ENCODE measurements around the gene ANKS1A.

DNA sequence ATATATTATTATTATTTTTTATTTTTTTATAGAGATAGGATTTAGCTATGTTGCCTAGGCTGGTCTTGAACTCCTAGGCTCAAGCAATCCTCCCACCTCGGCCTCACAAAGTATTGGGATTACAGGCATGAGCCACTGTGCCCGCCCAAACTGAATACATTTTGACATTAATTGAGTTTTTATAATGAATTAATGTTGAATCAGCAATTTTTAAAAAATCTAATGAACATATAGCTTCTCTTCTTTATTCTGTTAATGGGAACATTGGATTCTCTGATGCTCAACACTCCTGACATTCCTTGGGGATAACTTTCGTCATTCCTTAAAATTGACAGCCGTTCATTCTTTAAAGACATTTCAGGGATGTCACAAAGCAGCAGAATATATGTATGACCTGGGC is 52.4 kb downstream of the ANKS1A start:
- TF ChIP-seq, protein P1, sequence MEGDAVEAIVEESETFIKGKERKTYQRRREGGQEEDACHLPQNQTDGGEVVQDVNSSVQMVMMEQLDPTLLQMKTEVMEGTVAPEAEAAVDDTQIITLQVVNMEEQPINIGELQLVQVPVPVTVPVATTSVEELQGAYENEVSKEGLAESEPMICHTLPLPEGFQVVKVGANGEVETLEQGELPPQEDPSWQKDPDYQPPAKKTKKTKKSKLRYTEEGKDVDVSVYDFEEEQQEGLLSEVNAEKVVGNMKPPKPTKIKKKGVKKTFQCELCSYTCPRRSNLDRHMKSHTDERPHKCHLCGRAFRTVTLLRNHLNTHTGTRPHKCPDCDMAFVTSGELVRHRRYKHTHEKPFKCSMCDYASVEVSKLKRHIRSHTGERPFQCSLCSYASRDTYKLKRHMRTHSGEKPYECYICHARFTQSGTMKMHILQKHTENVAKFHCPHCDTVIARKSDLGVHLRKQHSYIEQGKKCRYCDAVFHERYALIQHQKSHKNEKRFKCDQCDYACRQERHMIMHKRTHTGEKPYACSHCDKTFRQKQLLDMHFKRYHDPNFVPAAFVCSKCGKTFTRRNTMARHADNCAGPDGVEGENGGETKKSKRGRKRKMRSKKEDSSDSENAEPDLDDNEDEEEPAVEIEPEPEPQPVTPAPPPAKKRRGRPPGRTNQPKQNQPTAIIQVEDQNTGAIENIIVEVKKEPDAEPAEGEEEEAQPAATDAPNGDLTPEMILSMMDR (IDR thresholded peaks at IDR 0.05; ENCODE audit: low read length), result no peak
- TF ChIP-seq EZH2 (optimal IDR thresholded peaks at IDR 0.05; ENCODE audit: low read depth, low read length), result no peak
- TF ChIP-seq EZH2phosphoT487 (IDR thresholded peaks at IDR 0.05; ENCODE audit: low read length), result no peak

Measured in MM.1S (cell line).